ENCODE measurements around the gene CGB2.

DNA sequence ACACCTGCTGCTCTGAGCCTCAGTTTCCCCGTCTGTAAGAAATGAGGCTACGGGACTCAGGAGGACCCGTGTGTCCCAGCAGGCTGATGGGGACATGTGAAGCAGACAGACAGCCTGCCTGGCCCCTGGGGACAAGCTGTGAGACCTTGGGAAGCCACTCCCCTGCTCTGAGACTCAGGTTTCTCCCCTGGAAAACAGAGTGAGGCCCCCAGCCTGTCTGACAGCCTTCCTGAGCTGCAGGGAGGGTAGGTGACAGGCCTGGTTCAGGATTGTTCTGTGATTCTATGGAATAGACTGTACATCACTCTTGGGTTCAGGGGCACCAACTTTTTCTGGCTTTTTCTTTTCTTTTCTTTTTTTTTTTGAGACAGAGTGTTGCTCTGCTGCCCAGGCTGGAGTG is 35.9 kb downstream of the CGB2 start:
- TF ChIP-seq, protein P1, sequence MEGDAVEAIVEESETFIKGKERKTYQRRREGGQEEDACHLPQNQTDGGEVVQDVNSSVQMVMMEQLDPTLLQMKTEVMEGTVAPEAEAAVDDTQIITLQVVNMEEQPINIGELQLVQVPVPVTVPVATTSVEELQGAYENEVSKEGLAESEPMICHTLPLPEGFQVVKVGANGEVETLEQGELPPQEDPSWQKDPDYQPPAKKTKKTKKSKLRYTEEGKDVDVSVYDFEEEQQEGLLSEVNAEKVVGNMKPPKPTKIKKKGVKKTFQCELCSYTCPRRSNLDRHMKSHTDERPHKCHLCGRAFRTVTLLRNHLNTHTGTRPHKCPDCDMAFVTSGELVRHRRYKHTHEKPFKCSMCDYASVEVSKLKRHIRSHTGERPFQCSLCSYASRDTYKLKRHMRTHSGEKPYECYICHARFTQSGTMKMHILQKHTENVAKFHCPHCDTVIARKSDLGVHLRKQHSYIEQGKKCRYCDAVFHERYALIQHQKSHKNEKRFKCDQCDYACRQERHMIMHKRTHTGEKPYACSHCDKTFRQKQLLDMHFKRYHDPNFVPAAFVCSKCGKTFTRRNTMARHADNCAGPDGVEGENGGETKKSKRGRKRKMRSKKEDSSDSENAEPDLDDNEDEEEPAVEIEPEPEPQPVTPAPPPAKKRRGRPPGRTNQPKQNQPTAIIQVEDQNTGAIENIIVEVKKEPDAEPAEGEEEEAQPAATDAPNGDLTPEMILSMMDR (IDR thresholded peaks at IDR 0.05), result no peak
- TF ChIP-seq EZH2 (IDR thresholded peaks at IDR 0.05; ENCODE audit: borderline replicate concordance, insufficient read depth, low read depth, low read length, poor library complexity, severe bottlenecking), result no peak

Measured in B cell (primary cell).